ENCODE measurements around the gene BBS2. TPM values are rescaled to one million over a fixed set of nuclear protein-coding genes. Genes with fewer than 3 reads are reported as not detected.

BBS2 gene
- total RNA-seq: 1 to 10 TPM; 6.2 to 8.2 TPM

DNA sequence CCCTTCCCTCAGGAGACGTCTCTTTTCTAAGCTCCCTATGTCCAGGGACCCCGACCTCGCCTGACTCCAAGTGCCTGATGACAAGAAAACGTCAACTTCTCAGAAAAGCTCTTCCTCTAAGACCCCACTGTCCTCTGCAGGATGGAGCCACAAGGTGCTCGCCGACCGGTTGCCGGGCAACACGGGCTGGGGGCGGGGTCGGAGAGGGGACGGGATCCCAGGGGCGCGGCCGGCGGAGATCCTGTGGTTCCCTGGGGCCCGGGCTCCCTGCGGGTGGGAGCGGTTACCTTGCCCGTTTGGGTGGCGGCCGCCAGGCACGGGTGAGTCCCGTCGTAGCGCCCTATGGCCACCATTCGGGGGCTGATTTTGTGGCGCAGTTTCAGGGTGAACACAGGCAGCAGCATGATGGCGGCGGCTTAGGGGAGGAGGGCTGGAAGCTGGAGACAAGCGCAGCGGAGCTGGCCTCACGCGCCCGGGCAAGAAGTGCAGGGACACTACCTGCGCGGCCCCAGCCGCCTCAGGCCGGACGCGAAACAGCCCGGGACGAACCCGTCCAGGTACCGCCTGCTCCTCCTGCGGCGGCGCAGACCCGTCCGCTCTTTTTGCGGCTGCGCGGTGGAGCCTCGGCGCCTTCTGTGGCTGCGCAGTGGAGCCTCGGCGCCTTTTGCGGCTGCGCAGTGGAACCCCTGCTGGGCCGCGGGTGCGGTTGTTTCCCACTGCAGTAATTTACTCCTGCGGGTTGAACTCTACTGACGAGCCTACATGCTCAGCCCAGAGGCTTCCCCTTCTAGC lies at the start of gene BBS2:
Gene BBS2, minus strand, starts transcription at position 566 of the 792 bp plus-strand sequence. Its CDS starts 162 bp downstream, at position 404.
- Mint-ChIP-seq H3K27me3 (no peaks in the 10 kb centered on the region), H3K27ac (peak within 1 kb of the TSS; percentile 78), H3K4me1 (peaks cover 15% of the 10 kb centered on the region), H3K9me3 (ENCODE audit: low read depth) (no peaks in the 10 kb centered on the region), H3K4me3 (peak within 1 kb of the TSS; percentile 69), H3K36me3 (no peaks in the 10 kb centered on the region)
- CTCF ChIA-PET: interaction anchor here (0.5 to 1.4 kb wide), 6 partner anchors 12 to 189 kb away, joined by 3 to 6 read pairs (median 3); no protein-coding TSS in a partner anchor
- ATAC-seq: peak; percentile 80
- peak; percentile 82 for DNase-seq

- no peak within 1 kb of the TSS for H3K4me3 Mint-ChIP-seq
- H3K27ac Mint-ChIP-seq: no peak within 1 kb of the TSS
- H3K27me3 Mint-ChIP-seq: peaks cover 8% of the 10 kb centered on the region
- H3K9me3 Mint-ChIP-seq (ENCODE audit: low read depth): no peaks in the 10 kb centered on the region
- ATAC-seq (no peak), DNase-seq (no peak)
- peaks cover 12% of the 10 kb centered on the region for H3K4me1 Mint-ChIP-seq
- H3K36me3 Mint-ChIP-seq: no peaks in the 10 kb centered on the region
- CTCF ChIA-PET: interaction anchor here (1.7 kb wide), 1 partner anchor 12 kb away, joined by 9 read pairs; no protein-coding TSS in a partner anchor
Observed at GRCh38 chr16:56564793-56565477, 45.1 kb upstream of the BBS2 start, which contains the start of gene MT4. Gene MT4 (plus strand): TSS chr16:56565073. CDS start chr16:56565129, 56 bp downstream.

DNA sequence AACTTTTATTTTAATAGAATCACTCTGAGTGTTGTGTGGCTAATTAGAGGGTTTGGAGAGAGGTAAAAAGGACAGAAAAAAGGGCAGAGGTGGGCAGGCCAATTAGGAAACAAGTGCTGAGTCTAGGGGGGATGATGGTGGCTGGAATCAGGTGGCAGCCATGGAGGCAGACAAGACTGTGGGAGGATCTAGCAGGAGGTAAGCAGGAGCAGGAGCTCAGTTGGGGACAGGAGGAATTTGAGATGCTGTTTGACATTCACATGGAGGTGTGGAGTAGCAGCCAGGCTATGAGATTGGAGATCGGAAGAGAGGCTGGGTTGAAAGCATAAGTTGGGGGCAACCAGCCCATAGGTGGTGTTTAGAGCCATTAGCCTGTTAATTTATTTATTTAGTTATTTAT lies 41.3 kb upstream of the BBS2 start:
- DNase-seq (no peak), ATAC-seq (no peak)
- CTCF ChIA-PET: interaction anchor here (1.0 to 1.3 kb wide), 3 partner anchors 16 to 596 kb away, joined by 3 read pairs; no protein-coding TSS in a partner anchor
- Mint-ChIP-seq H3K27ac (no peak overlapping the region), H3K27me3 (peaks cover 34% of the 10 kb centered on the region), H3K4me1 (peaks cover under 1% of the 10 kb centered on the region), H3K4me3 (no peak overlapping the region), H3K9me3 (ENCODE audit: low read depth) (no peaks in the 10 kb centered on the region), H3K36me3 (no peaks in the 10 kb centered on the region)

GRCh38 chr16:56560447-56560846 lies 40.6 kb upstream of the BBS2 start:
- no peak overlapping the region for H3K27ac Mint-ChIP-seq
- no peaks in the 10 kb centered on the region for H3K9me3 Mint-ChIP-seq (ENCODE audit: low read depth)
- H3K27me3 Mint-ChIP-seq: peaks cover 41% of the 10 kb centered on the region
- no peak overlapping the region for H3K4me3 Mint-ChIP-seq
- CTCF ChIA-PET: interaction anchor here (0.9 to 1.3 kb wide), 2 partner anchors 15 to 141 kb away, joined by 3 read pairs; no protein-coding TSS in a partner anchor
- no peaks in the 10 kb centered on the region for H3K4me1 Mint-ChIP-seq
- DNase-seq (no peak), ATAC-seq (no peak)
- no peaks in the 10 kb centered on the region for H3K36me3 Mint-ChIP-seq

- CTCF ChIA-PET: no interaction called here
- ATAC-seq: no peak
- no peaks in the 10 kb centered on the region for H3K4me1 Mint-ChIP-seq
Observed at GRCh38 chr16:56559109-56559508, 39.3 kb upstream of the BBS2 start.

GRCh38 chr16:56558024-56558747 lies 38.4 kb upstream of the BBS2 start:
- Mint-ChIP-seq H3K27ac (no peak overlapping the region), H3K36me3 (no peaks in the 10 kb centered on the region), H3K4me1 (no peaks in the 10 kb centered on the region), H3K9me3 (ENCODE audit: low read depth) (no peaks in the 10 kb centered on the region), H3K27me3 (peaks cover 62% of the 10 kb centered on the region), H3K4me3 (no peak overlapping the region)
- no peak for DNase-seq
- no peak for ATAC-seq
- CTCF ChIA-PET: no interaction called here

More at GRCh38 chr16:56559109-56559508, 39.3 kb upstream of the BBS2 start:
- H3K9me3 Mint-ChIP-seq (ENCODE audit: low read depth): no peaks in the 10 kb centered on the region
- no peak overlapping the region for H3K27ac Mint-ChIP-seq
- no peak for DNase-seq
- no peak overlapping the region for H3K4me3 Mint-ChIP-seq
- H3K36me3 Mint-ChIP-seq: no peaks in the 10 kb centered on the region
- peaks cover 53% of the 10 kb centered on the region for H3K27me3 Mint-ChIP-seq

GRCh38 chr16:56554441-56554840 lies 34.6 kb upstream of the BBS2 start:
- Mint-ChIP-seq H3K4me1 (peaks cover 3% of the 10 kb centered on the region), H3K27me3 (peaks cover 53% of the 10 kb centered on the region), H3K4me3 (no peak overlapping the region), H3K9me3 (ENCODE audit: low read depth) (no peaks in the 10 kb centered on the region), H3K27ac (no peak overlapping the region), H3K36me3 (no peaks in the 10 kb centered on the region)
- no peak for DNase-seq
- ATAC-seq: no peak
- CTCF ChIA-PET: no interaction called here

GRCh38 chr16:56551796-56552738 lies 32.2 kb upstream of the BBS2 start:
- H3K27ac Mint-ChIP-seq: no peak overlapping the region
- H3K27me3 Mint-ChIP-seq: peaks cover 36% of the 10 kb centered on the region

DNA sequence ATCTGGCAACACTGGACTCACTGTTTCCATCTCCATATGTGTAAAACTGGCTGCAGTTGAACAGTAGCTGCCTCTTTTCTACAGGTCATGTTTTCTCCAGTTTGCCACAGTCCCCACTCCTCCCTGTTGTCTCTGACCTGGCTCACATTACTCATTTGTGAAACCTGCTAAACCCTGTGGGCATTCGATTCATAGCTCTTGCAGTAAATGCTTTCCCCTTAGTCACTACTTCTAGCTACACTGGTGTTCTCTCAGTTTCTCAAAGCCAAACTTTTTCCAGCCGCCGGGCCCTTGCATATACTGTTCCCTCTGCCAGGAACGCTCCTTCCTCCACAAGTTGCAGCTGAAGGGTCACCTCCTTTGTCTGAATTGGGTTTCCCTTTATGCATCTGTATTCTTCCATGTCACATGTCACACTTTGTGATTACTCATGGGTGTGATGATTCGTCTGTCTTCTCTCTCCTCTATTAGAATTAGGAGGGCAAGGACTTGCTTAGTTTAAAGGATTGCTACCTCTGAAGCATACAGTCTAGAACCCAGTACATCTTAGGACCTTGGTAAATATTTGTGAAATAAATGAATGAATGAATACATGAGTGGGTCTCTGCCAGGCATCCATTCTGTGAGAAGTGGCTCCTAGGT lies 30.0 kb upstream of the BBS2 start:
- Mint-ChIP-seq H3K27ac (no peak overlapping the region), H3K4me1 (peaks cover 20% of the 10 kb centered on the region), H3K36me3 (no peaks in the 10 kb centered on the region), H3K9me3 (ENCODE audit: low read depth) (no peaks in the 10 kb centered on the region), H3K4me3 (no peak overlapping the region), H3K27me3 (peaks cover 19% of the 10 kb centered on the region)
- DNase-seq: no peak
- ATAC-seq: no peak
- CTCF ChIA-PET: no interaction called here

More at GRCh38 chr16:56551796-56552738, 32.2 kb upstream of the BBS2 start:
- Mint-ChIP-seq H3K9me3 (ENCODE audit: low read depth) (no peaks in the 10 kb centered on the region), H3K36me3 (no peaks in the 10 kb centered on the region), H3K4me1 (peaks cover 19% of the 10 kb centered on the region), H3K4me3 (no peak overlapping the region)
- no peak for DNase-seq
- CTCF ChIA-PET: interaction anchor here (0.6 to 1.3 kb wide), 3 partner anchors 25 to 150 kb away, joined by 3 to 5 read pairs (median 4); no protein-coding TSS in a partner anchor
- no peak for ATAC-seq

- ATAC-seq (no peak), DNase-seq (no peak)
- Mint-ChIP-seq H3K9me3 (ENCODE audit: low read depth) (no peaks in the 10 kb centered on the region), H3K36me3 (no peaks in the 10 kb centered on the region), H3K27me3 (peaks cover 13% of the 10 kb centered on the region), H3K4me1 (peaks cover 20% of the 10 kb centered on the region), H3K27ac (no peak overlapping the region), H3K4me3 (no peak overlapping the region)
- CTCF ChIA-PET: interaction anchor here (0.5 kb wide), 1 partner anchor 1091 kb away, joined by 5 read pairs; no protein-coding TSS in a partner anchor
Observed at GRCh38 chr16:56549161-56549560, 29.3 kb upstream of the BBS2 start.

DNA sequence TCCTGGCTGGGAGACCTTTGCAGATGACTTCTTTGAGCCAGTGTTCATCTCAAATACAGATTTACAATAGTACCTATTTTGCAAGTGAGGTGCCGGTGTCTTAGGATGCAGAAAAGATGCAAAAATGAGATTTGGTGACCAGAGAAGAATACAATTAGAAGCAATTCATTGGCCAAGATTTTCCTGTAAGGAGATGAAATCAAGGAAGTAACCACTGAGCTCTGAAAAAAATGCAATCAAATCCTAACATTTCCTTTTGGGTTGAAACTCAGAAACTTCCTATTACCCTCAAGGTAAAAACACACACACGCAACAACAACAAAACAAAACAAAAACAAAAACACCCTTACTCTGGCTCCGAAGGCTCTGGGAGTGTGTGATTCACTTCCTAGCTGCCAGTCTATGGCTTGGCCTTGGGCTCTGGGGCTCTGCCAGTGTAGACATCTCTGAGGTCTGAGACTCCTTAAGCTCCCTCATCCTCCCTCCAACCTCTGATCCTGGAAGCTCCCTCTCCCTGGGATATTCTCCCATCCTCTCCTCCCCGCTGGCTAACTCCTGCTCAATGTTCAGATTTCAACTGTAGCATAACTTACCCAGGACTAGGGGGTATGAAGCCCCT lies 28.2 kb upstream of the BBS2 start:
- CTCF ChIA-PET: interaction anchor here (1.4 kb wide), 1 partner anchor 27 kb away, joined by 3 read pairs; no protein-coding TSS in a partner anchor
- Mint-ChIP-seq H3K27me3 (peaks cover 4% of the 10 kb centered on the region), H3K27ac (no peak overlapping the region), H3K4me3 (no peak overlapping the region), H3K4me1 (peaks cover 20% of the 10 kb centered on the region), H3K36me3 (no peaks in the 10 kb centered on the region), H3K9me3 (ENCODE audit: low read depth) (no peaks in the 10 kb centered on the region)
- DNase-seq (no peak), ATAC-seq (no peak)

All from activated CD8-positive, alpha-beta memory T cell treated with anti-CD3 and anti-CD28 coated beads, Interleukin-2, amount 10 ng/mL, durations not matched to agents 7 days and 5 days (primary cell).